Endothelial cell of umbilical vein (primary cell): Measurements from ENCODE around the gene USP11. TPM values are rescaled to one million over a fixed set of nuclear protein-coding genes. Genes with fewer than 3 reads are reported as not detected.
A peak's percentile ranks its signal among the peaks of the same experiment; 100 is the strongest.
"Not testable (repeated sequence)": the region's sequence is repeated elsewhere in the genome, so short reads cannot be mapped to it uniquely, and the experiment has no call there.

Experiments used
- BruUV-seq: library from RNA; stranded (reverse); fragments of 400-500 nt; replicated peaks from 2 replicates; lab custom pipeline; 2021; lab: Mats Ljungman, UMichigan
- CTCF ChIA-PET: fragments of 300-600, 350-600 bp; sonication (Branson Sonifier 250); formaldehyde crosslinking; loops from one replicate; lab custom pipeline; 2021; ENCODE audit warnings: antibody characterized with exemption, inconsistent platforms; lab: Charles Lee
- POLR2A ChIA-PET: fragments of 300-600, 350-600 bp; sonication (Branson Sonifier 250); formaldehyde crosslinking; loops from one replicate; lab custom pipeline; 2021; ENCODE audit warnings: antibody characterized with exemption, inconsistent platforms; lab: Charles Lee
- DNase-seq: peaks from one replicate; pipeline ENCODE4 v3.0.0-alpha.2; 2011; ENCODE audit warnings: low read depth, low spot score
- FAIRE-seq: peaks from 2 replicates; lab custom pipeline; 2011; peaks lifted over from hg19 to GRCh38; lab: Jason Lieb, UNC
- H2AFZ ChIP-seq: 2 replicates; pipeline ENCODE4 v1.6.0; 2012; ENCODE audit warnings: low read depth, low read length, control low read depth, inconsistent platforms
- H3K27ac ChIP-seq: 2 replicates; pipeline ENCODE4 v1.5.1; 2011; ENCODE audit warnings: low read depth, mild to moderate bottlenecking, control low read depth, low read length, moderate library complexity; ENCODE audit not compliant: insufficient read depth
- H3K27me3 ChIP-seq, 2 experiments: 2 replicates each; pipeline versions ENCODE4 v1.6.0 to v1.6.1; 2011; ENCODE audit warnings: low read length in 2 of 2, mixed read lengths in 1 of 2; ENCODE audit not compliant: control insufficient read depth in 2 of 2, insufficient read depth in 2 of 2
- H3K36me3 ChIP-seq, 2 experiments: 2 replicates in 1 of 2; 3 replicates in 1 of 2; pipeline ENCODE4 v1.5.1; 2011; ENCODE audit warnings: low read length in 2 of 2, mild to moderate bottlenecking in 1 of 2, moderate library complexity in 1 of 2; ENCODE audit not compliant: control insufficient read depth in 2 of 2, insufficient read depth in 2 of 2; ENCODE audit errors: extremely low read depth in 1 of 2
- H3K4me1 ChIP-seq: 3 replicates; pipeline ENCODE4 v1.5.1; 2011; ENCODE audit warnings: mild to moderate bottlenecking, low read length; ENCODE audit not compliant: control insufficient read depth, insufficient read depth; ENCODE audit errors: extremely low read depth
- H3K4me2 ChIP-seq: 2 replicates; pipeline ENCODE4 v1.6.1; 2011; ENCODE audit warnings: low read length, control low read depth, mixed read lengths; ENCODE audit not compliant: insufficient read depth
- H3K4me3 ChIP-seq, 3 experiments: fragments of 200-600 bp in 1 of 3; sonication (generic), shearing (Covaris generic) in 1 of 3; replicated peaks in 1 of 3; 2 replicates each; pipeline ENCODE4 v1.5.1; 2011 to 2016; ENCODE audit warnings: control low read depth in 3 of 3, low read length in 3 of 3, mild to moderate bottlenecking in 2 of 3, inconsistent platforms in 1 of 3, low read depth in 1 of 3, moderate library complexity in 1 of 3; ENCODE audit not compliant: insufficient read depth in 1 of 3
- H3K79me2 ChIP-seq: 2 replicates; pipeline ENCODE4 v1.6.0; 2012; ENCODE audit warnings: low read length, inconsistent platforms; ENCODE audit not compliant: control insufficient read depth, insufficient read depth
- H3K9ac ChIP-seq: replicated peaks from 2 replicates; pipeline ENCODE3; 2011; ENCODE audit warnings: low read length, control low read depth; ENCODE audit not compliant: insufficient read depth; ENCODE audit errors: extremely low read depth
- H3K9me1 ChIP-seq: replicated peaks from 3 replicates; pipeline ENCODE4 v1.6.0; 2011; ENCODE audit warnings: mild to moderate bottlenecking, low read length; ENCODE audit not compliant: control insufficient read depth, insufficient read depth; ENCODE audit errors: extremely low read depth
- H3K9me3 ChIP-seq: replicated peaks from 2 replicates; pipeline ENCODE4 v1.5.1; 2012; ENCODE audit warnings: low read length, inconsistent platforms; ENCODE audit not compliant: control insufficient read depth, insufficient read depth
- H4K20me1 ChIP-seq: replicated peaks from 2 replicates; pipeline ENCODE3; 2011; ENCODE audit warnings: mild to moderate bottlenecking, low read length; ENCODE audit not compliant: control insufficient read depth, insufficient read depth; ENCODE audit errors: extremely low read depth
- FOS ChIP-seq: IDR thresholded peaks from 2 replicates; pipeline ENCODE4 v1.6.1; 2011; ENCODE audit warnings: mild to moderate bottlenecking, low read length, moderate library complexity, borderline replicate concordance; ENCODE audit not compliant: insufficient read depth
- JUN ChIP-seq: IDR thresholded peaks from 2 replicates; pipeline ENCODE4 v1.6.1; 2011; ENCODE audit warnings: borderline replicate concordance, low read depth; ENCODE audit not compliant: insufficient read length, insufficient read depth
- POLR2AphosphoS5 ChIP-seq: IDR thresholded peaks from 2 replicates; pipeline ENCODE4 v1.6.1; 2012; ENCODE audit warnings: low read depth, mild to moderate bottlenecking, control low read depth, low read length, moderate library complexity; ENCODE audit not compliant: insufficient read depth
- dilution Hi-C: fragments of 300-500 bp; cut with MboI; formaldehyde crosslinking; loops from one replicate; pipeline ENCODE4 v1.15.0; 2019; ENCODE audit warnings: low sequenced_read_pairs; ENCODE audit not compliant: extremely low pct_ligation_motif_present
- intact Hi-C: fragments of 100-400 bp; cut with micrococcal nuclease; formaldehyde crosslinking; loops from one replicate; pipeline ENCODE4 v1.10.0; 2022
- polyA plus RNA-seq, 4 experiments: library from polyadenylated mRNA; depleted of rRNA in 3 of 4; stranded (reverse) in 3 of 4; unstranded in 1 of 4; fragments of >200 nt; gene quantifications; 2 replicates each; pipeline versions ENCODE4 v1.2.1 to v1.2.3, GENCODE V29; 2011 to 2012; ENCODE audit warnings: missing spikeins in 1 of 4
- total RNA-seq: library from RNA; stranded (reverse); gene quantifications from 2 replicates; pipeline ENCODE4 v1.2.3, GENCODE V29; 2021
- TF ChIP-seq, protein P1 (sequence below), 2 donors: IDR thresholded peaks; 1 replicate in 1 of 2; 2 replicates in 1 of 2; pipeline ENCODE4 v1.5.1; 2011; ENCODE audit warnings: low read length in 2 of 2, mild to moderate bottlenecking in 2 of 2, moderate library complexity in 2 of 2, control low read depth in 1 of 2, inconsistent platforms in 1 of 2, low read depth in 1 of 2; ENCODE audit not compliant: insufficient read depth in 1 of 2; ENCODE audit errors: extremely low read depth in 1 of 2
- TF ChIP-seq, protein P2 (sequence below): IDR thresholded peaks from 2 replicates; pipeline ENCODE4 v1.6.1; 2011; ENCODE audit not compliant: insufficient read depth, insufficient read length

The USP11 gene
- total and polyA plus RNA-seq, 2 donors (not counting 3 experiments of a cell fraction or from before 2014, with no cell fraction given) = 24.0 to 36.4 TPM

DNA sequence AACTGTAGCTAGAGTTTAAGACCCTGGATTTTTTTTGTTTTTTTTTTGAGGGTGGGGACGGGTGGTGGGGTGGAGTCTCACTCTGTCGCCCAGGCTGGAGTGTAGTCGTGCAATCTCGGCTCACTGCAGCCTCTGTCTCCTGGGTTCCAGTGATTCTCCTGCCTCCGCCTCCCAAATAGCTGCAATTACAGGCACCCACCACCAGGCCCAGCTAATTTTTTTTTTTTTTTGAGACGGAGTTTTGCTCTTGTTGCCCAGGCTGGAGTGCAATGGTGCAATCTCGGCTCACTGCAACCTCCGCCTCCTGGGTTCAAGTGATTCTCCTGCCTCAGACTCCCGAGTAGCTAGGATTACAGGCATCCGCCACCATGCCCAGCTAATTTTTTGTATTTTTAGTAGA is 51.8 kb downstream of the USP11 start:
- dilution Hi-C loops, H3K27ac ChIP-seq, H3K9me3 ChIP-seq, H3K9ac ChIP-seq, H3K4me2 ChIP-seq, H3K27me3 ChIP-seq, BruUV-seq, H3K79me2 ChIP-seq, POLR2A ChIA-PET, DNase-seq, H4K20me1 ChIP-seq, H3K9me1 ChIP-seq, H3K4me1 ChIP-seq, H3K4me3 ChIP-seq, H3K36me3 ChIP-seq, intact Hi-C loops, H2AFZ ChIP-seq: not testable (repeated sequence)
- CTCF ChIA-PET = interaction anchor here (0.8 to 1.6 kb wide), 5 partner anchors 13 to 99 kb away, joined by 3 to 5 read pairs (median 3); no protein-coding TSS in a partner anchor
- FAIRE-seq = peak; percentile 77
- TF ChIP-seq, protein P1, sequence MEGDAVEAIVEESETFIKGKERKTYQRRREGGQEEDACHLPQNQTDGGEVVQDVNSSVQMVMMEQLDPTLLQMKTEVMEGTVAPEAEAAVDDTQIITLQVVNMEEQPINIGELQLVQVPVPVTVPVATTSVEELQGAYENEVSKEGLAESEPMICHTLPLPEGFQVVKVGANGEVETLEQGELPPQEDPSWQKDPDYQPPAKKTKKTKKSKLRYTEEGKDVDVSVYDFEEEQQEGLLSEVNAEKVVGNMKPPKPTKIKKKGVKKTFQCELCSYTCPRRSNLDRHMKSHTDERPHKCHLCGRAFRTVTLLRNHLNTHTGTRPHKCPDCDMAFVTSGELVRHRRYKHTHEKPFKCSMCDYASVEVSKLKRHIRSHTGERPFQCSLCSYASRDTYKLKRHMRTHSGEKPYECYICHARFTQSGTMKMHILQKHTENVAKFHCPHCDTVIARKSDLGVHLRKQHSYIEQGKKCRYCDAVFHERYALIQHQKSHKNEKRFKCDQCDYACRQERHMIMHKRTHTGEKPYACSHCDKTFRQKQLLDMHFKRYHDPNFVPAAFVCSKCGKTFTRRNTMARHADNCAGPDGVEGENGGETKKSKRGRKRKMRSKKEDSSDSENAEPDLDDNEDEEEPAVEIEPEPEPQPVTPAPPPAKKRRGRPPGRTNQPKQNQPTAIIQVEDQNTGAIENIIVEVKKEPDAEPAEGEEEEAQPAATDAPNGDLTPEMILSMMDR (IDR thresholded peaks at IDR 0.05; ENCODE audit: extremely low read depth in 1 of 2, insufficient read depth in 1 of 2, low read depth in 1 of 2, low read length in 2 of 2) = peak in 1 of 2 donors; percentile 4

DNA sequence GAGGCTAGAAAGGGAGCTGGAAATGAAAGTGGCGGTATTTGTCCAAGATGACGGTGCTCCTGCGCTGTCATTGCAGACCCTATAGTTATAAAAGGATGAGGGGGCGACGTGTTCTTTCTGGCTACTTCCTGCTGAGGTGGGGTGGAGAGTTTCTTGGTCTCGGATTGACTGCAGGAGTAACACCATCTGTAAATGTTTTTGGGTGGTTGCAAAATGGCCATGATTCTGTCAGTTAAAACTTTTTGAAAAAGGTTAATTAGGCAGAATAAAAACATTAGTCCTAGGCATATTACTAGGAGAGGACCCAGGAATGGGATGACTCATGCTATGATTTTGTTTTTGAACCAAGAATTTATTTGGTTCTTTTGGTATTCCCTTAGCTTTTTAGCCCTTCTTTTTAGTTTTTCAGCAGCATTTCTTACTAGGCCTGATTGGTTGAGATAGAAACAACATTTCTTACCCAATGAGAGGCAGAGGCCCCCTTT is 53.1 kb downstream of the USP11 start:
- no peak overlapping the region for H3K4me2 ChIP-seq
- H3K9me1 ChIP-seq = no peaks in the 10 kb centered on the region
- ChIA-PET POLR2A (no interaction called here), CTCF (interaction anchor here (0.6 to 1.6 kb wide), 2 partner anchors 8 to 12 kb away, joined by 3 to 5 read pairs; no protein-coding TSS in a partner anchor)
- H3K27me3 ChIP-seq = peaks cover 0 to 4% of the 10 kb centered on the region in 2 experiments
- intact Hi-C loops (no loop called here), dilution Hi-C loops (no loop called here)
- H3K4me1 ChIP-seq = no peaks in the 10 kb centered on the region
- no peak overlapping the region for H3K27ac ChIP-seq
- H3K79me2 ChIP-seq = no peaks in the 10 kb centered on the region
- H3K4me3 ChIP-seq = no peak overlapping the region
- H3K9ac ChIP-seq = no peak overlapping the region
- no peaks in the 10 kb centered on the region for H3K36me3 ChIP-seq
- BruUV-seq = no TSS peak
- TF ChIP-seq, protein P1 (IDR thresholded peaks at IDR 0.05; ENCODE audit: extremely low read depth in 1 of 2, insufficient read depth in 1 of 2, low read depth in 1 of 2, low read length in 2 of 2) = no peak
- TF ChIP-seq, protein P2, sequence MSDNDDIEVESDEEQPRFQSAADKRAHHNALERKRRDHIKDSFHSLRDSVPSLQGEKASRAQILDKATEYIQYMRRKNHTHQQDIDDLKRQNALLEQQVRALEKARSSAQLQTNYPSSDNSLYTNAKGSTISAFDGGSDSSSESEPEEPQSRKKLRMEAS = no peak
- TF ChIP-seq FOS = no peak
- TF ChIP-seq JUN = no peak
- TF ChIP-seq POLR2AphosphoS5 = no peak
- no peaks in the 10 kb centered on the region for H4K20me1 ChIP-seq
- no peaks in the 10 kb centered on the region for H3K9me3 ChIP-seq
- DNase-seq (no peak), FAIRE-seq (no peak)
- H2AFZ ChIP-seq = no peak overlapping the region
